Epithelial cell of esophagus (primary cell): ENCODE results near the gene TET1.
A peak's percentile ranks its signal among the peaks of the same experiment; 100 is the strongest.
"Not testable (repeated sequence)": the region's sequence is repeated elsewhere in the genome, so short reads cannot be mapped to it uniquely, and the experiment has no call there.

Source experiments
- DNase-seq: peaks from one replicate; pipeline ENCODE4 v3.0.0; 2010; ENCODE audit warnings: low read depth
- H3K4me3 ChIP-seq: 2 replicates; pipeline ENCODE4 v1.5.1; 2011; ENCODE audit warnings: mild to moderate bottlenecking, low read length, control low read depth
- TF ChIP-seq, protein P1 (sequence below): IDR thresholded peaks from 2 replicates; pipeline ENCODE4 v1.5.1; 2011; ENCODE audit warnings: low read depth, mild to moderate bottlenecking, low read length, control low read depth, inconsistent platforms; ENCODE audit not compliant: insufficient read depth; ENCODE audit errors: missing control alignments

The TET1 gene

DNA sequence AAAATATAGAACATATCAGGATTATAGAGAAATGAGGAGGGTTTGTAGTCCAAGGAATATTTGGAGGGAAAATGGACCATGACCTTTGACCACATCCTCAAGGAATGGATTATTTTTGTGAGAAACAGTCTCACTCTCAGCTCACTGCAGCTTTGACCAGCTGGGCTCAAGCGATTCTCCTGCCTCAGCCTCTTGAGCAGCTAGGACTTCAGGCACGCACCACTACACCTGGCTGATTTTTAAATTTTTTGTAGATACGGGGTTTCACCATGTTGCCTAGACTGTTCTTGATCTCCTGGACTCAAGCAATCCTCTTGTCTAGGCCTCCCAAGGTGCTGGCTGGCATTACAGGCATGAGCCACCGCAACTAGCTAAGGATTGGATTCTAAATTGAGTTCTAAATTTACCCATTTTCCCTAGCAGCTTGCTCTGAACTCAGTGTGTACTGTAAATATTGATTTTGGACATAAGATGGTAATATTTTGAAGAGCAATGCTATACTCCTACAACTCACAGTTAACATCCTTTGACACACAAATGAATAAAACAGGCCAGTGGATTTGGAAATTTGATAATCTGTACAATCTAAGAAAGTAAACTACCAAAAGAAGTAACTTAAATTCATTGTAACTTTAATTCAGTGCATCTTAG is 73.8 kb downstream of the TET1 start:
- no peak for DNase-seq
- TF ChIP-seq, protein P1, sequence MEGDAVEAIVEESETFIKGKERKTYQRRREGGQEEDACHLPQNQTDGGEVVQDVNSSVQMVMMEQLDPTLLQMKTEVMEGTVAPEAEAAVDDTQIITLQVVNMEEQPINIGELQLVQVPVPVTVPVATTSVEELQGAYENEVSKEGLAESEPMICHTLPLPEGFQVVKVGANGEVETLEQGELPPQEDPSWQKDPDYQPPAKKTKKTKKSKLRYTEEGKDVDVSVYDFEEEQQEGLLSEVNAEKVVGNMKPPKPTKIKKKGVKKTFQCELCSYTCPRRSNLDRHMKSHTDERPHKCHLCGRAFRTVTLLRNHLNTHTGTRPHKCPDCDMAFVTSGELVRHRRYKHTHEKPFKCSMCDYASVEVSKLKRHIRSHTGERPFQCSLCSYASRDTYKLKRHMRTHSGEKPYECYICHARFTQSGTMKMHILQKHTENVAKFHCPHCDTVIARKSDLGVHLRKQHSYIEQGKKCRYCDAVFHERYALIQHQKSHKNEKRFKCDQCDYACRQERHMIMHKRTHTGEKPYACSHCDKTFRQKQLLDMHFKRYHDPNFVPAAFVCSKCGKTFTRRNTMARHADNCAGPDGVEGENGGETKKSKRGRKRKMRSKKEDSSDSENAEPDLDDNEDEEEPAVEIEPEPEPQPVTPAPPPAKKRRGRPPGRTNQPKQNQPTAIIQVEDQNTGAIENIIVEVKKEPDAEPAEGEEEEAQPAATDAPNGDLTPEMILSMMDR = no peak
- no peak overlapping the region for H3K4me3 ChIP-seq

DNA sequence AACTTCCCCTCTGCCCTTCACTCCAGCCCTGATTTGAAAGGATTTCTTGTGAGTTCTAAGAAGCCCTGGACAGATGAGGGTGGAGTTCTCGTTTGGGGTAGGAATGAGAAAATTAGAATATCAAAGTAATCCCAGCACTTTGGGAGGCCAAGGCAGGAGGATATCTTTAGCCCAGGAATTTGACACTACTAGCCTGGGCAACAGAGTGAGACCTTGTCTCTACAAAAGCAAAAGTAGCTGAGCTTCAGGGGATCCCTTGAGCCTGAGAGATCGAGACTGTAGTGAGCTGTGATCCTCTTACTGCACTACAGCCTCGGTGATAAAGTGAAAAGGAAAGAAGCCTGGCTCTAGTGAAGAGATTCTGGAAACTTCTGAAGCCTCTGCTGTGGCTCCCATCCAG is 76.2 kb downstream of the TET1 start:
- no peak overlapping the region for H3K4me3 ChIP-seq
- TF ChIP-seq, protein P1 = no peak
- DNase-seq = no peak

DNA sequence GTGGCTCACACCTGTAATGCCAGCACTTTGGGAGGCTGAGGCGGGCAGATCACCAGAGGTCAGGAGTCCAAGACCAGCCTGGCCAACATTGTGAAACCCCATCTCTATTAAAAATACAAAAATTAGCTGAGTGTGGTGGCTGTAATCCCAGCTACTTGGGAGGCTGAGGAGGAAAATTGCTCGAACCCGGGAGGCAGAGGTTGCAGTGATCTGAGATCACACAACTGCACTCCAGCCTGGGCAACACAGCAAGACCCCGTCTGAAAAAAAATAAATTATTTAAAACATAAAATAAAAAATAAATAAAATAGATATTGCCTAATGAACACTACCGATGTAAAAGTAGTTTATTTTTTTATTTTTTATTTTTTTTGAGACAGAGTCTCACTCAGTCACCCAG is 83.4 kb downstream of the TET1 start:
- H3K4me3 ChIP-seq, DNase-seq: not testable (repeated sequence)

DNA sequence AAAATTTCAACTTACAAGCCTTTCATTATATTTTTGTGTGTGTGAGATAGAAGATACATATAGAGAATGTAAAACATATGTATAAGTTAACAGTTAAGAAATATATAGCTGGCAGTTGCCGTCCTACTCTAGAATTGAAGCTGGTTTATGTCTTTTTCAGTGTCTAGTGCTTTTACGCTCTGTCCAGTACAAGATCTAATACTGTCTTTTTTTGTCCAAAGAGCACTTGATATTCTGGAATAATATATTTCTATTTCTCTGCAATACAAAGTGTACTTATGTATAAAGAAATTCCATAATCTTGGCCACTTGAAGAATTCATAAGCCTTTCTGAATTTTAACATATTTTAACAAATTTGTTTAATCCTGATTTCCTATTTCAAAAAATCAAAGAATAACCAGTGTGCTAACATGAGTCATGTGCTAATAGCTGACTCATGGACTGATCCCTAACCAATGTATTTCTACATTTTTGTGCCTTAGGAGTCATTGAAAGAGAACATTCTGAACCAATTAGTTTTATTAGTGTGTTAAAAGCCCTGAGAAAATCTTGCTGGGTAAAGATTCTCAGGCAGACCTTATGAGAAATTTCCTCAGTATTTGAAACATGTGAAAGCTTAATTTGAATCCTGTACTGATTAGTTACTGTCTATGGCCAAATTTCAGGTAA is 87.7 kb downstream of the TET1 start:
- TF ChIP-seq, protein P1 = no peak
- peak; percentile 80 for DNase-seq
- H3K4me3 ChIP-seq = no peak overlapping the region

DNA sequence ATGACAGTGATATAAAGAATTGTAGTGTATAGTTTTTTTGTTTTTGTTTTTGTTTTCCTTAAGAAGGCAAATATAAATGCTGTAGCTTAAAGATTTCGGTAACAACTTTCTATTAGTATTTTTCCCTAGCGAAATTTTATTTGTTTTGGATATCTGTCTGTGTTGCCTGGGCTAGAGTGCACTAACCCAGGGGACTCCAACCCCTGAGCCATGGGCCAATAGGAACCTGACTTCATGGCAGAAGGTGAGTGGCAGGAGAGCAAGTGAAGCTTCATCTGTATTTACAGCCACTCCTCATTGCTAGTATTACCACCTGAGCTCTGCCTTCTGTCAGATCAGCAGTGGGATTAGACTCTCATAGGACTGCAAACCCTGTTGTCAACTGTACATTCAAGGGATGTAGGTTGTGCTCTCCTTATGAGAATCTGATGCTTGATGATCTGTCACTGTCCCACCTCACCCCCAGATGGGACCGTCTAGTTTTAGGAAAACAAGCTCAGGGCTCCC is 95.5 kb downstream of the TET1 start:
- TF ChIP-seq, protein P1 = no peak
- H3K4me3 ChIP-seq = no peak overlapping the region
- DNase-seq = no peak

DNA sequence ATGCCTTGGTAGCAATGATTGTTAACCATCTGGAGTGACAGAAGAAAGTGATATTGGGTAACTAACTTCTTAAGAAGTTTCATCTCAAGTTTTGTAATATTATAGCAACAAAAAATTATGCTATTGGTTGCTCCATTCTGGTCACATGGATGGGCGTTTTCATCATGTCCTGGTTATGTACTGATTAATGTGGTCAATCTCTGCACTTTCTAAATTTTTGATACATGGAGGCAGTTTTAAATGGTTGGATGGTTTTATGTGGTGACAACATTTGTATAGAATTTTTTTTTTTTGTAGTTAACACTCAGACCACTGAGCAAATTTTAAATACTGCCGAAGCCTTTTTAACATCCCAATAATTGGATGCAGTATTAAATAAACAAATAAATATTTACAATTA is 105.7 kb downstream of the TET1 start:
- H3K4me3 ChIP-seq = no peak overlapping the region
- TF ChIP-seq, protein P1 = no peak
- DNase-seq = no peak

DNA sequence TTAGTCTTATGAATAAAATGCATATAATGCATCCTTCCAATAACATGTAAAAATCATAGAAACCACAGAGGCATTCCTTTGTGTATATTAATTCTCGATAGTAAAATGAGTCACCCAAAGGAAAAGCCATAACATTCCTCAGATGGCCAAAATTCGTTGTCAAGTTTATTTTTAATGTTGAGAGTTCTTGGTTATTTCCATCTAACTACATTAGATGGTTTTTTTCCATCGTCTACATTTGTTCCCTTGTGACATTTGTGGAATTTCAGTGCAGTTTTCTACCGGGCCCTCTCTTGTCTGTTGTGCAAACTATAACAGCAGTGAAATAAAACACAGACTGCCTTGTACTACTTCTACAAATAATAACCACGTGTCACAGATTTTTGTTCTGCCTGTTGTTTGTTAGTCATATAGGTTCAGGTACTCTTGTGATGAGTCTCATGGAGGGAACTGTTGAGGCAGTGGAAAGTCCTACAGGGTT is 106.2 kb downstream of the TET1 start:
- TF ChIP-seq, protein P1 = no peak
- no peak overlapping the region for H3K4me3 ChIP-seq
- peak; percentile 76 for DNase-seq
